ENCODE measurements around the gene ABL1.

ABL1 gene

GRCh38 chr9:130880599-130881220 is 45.7 kb downstream of the ABL1 start:
- no peak for DNase-seq (ENCODE audit: insufficient read length, low spot score)
- no peak for FAIRE-seq
- no peak for TF ChIP-seq POLR2A (IDR thresholded peaks at IDR 0.05; ENCODE audit: low read depth, low read length)

- TF ChIP-seq POLR2A (IDR thresholded peaks at IDR 0.05; ENCODE audit: low read depth, low read length): no peak
- FAIRE-seq (no peak), DNase-seq (ENCODE audit: insufficient read length, low spot score) (no peak)
Measured at GRCh38 chr9:130881516-130881915, 46.5 kb downstream of the ABL1 start.

GRCh38 chr9:130882696-130883225 is 47.7 kb downstream of the ABL1 start:
- no peak for TF ChIP-seq POLR2A (IDR thresholded peaks at IDR 0.05; ENCODE audit: low read depth, low read length)
- no peak for FAIRE-seq
- no peak for DNase-seq (ENCODE audit: insufficient read length, low spot score)

- DNase-seq (ENCODE audit: insufficient read length, low spot score) (no peak), FAIRE-seq (no peak)
- TF ChIP-seq POLR2A (IDR thresholded peaks at IDR 0.05; ENCODE audit: low read depth, low read length): no peak
Measured at GRCh38 chr9:130883479-130883878, 48.4 kb downstream of the ABL1 start.

DNA sequence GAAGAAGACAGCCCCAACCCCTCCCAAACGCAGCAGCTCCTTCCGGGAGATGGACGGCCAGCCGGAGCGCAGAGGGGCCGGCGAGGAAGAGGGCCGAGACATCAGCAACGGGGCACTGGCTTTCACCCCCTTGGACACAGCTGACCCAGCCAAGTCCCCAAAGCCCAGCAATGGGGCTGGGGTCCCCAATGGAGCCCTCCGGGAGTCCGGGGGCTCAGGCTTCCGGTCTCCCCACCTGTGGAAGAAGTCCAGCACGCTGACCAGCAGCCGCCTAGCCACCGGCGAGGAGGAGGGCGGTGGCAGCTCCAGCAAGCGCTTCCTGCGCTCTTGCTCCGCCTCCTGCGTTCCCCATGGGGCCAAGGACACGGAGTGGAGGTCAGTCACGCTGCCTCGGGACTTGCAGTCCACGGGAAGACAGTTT is 49.1 kb downstream of the ABL1 start:
- FAIRE-seq (no peak), DNase-seq (ENCODE audit: insufficient read length, low spot score) (no peak)
- TF ChIP-seq POLR2A (IDR thresholded peaks at IDR 0.05; ENCODE audit: low read depth, low read length): no peak

- TF ChIP-seq POLR2A (IDR thresholded peaks at IDR 0.05; ENCODE audit: low read depth, low read length): no peak
- DNase-seq (ENCODE audit: insufficient read length, low spot score) (no peak), FAIRE-seq (no peak)
Measured at GRCh38 chr9:130884542-130885483, 49.8 kb downstream of the ABL1 start.

- FAIRE-seq (no peak), DNase-seq (ENCODE audit: insufficient read length, low spot score) (no peak)
- no peak for TF ChIP-seq POLR2A (IDR thresholded peaks at IDR 0.05; ENCODE audit: low read depth, low read length)
Measured at GRCh38 chr9:130885484-130886375, 50.7 kb downstream of the ABL1 start.

GRCh38 chr9:130886981-130887380 is 51.9 kb downstream of the ABL1 start:
- no peak for TF ChIP-seq POLR2A (IDR thresholded peaks at IDR 0.05; ENCODE audit: low read depth, low read length)
- FAIRE-seq: no peak

GRCh38 chr9:130887494-130888144 is 52.6 kb downstream of the ABL1 start:
- no peak for FAIRE-seq
- no peak for TF ChIP-seq POLR2A (IDR thresholded peaks at IDR 0.05; ENCODE audit: low read depth, low read length)

More at GRCh38 chr9:130886981-130887380, 51.9 kb downstream of the ABL1 start:
- DNase-seq (ENCODE audit: insufficient read length, low spot score): no peak

DNA sequence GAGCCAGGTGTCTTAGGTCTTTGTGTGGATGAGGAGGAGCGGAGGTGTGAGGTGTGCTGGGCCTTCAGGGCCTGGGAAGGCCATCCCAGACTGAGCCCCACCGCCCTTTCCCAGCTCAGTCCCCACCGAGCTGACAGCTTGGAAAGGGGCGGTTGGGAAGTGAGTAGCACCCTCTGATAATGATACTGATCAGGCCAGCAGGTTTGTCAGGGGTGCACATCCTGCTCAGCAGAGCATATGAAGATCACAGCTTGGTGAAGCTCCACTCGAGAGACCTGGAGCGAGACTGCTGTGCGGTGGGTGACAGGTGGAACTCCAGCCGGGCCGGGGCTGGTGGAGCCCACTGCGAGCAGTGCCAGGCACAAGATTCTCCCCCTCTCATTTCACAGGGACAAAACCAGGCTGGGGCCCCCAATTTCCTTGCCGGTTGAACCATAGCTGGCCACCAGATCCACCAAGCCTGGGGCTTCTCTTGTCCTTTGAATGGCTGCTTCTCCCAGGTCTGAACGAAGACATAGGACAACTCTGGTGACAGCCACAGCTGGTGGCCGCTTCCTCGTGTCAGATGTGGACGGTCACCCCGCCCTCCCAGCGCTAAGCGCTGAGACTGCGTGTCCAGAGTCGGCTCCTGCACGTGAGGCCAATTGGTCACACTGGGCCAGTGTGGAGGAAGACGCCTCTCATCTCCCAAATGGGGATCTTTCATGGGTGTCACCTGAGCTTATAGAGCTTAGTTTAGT is 53.3 kb downstream of the ABL1 start:
- TF ChIP-seq POLR2A (IDR thresholded peaks at IDR 0.05; ENCODE audit: low read depth, low read length): no peak
- FAIRE-seq (no peak), DNase-seq (ENCODE audit: insufficient read length, low spot score) (no peak)

More at GRCh38 chr9:130887494-130888144, 52.6 kb downstream of the ABL1 start:
- no peak for DNase-seq (ENCODE audit: insufficient read length, low spot score)

GRCh38 chr9:130890124-130890523 is 55.1 kb downstream of the ABL1 start:
- FAIRE-seq: no peak
- no peak for DNase-seq (ENCODE audit: insufficient read length, low spot score)
- TF ChIP-seq POLR2A (IDR thresholded peaks at IDR 0.05; ENCODE audit: low read depth, low read length): no peak

- no peak for FAIRE-seq
Measured at GRCh38 chr9:130890870-130891687, 56.0 kb downstream of the ABL1 start.

More at GRCh38 chr9:130890870-130891687, 56.0 kb downstream of the ABL1 start:
- no peak for TF ChIP-seq POLR2A (IDR thresholded peaks at IDR 0.05; ENCODE audit: low read depth, low read length)
- DNase-seq (ENCODE audit: insufficient read length, low spot score): no peak
